Stimulated activated CD4-positive, alpha-beta T cell treated with anti-CD3 and anti-CD28 coated beads, TNF-alpha, amount 100 ng/mL, for 24 hours (primary cell): ENCODE data around the gene ITIH1.

ENCODE experiments used
- DNase-seq, 3 experiments: peaks; one replicate each; pipeline ENCODE4 v3.0.0-alpha.2; 2020; ENCODE audit warnings: low read depth in 3 of 3

ITIH1 gene

DNA sequence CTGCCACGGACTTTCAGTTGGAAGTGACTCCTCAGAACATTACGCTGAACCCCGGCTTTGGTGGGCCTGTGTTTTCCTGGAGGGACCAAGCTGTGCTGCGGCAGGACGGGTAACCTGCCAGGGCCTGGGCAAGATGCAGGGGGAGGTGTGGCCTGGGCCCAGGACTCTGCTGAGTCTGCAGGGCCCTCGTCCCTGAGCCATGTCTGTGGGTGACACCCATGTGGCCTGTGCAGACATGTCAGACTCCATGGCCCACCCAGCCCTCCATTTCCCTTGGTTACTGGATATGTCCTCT lies 12.3 kb downstream of the ITIH1 start:
- no peak for DNase-seq

DNA sequence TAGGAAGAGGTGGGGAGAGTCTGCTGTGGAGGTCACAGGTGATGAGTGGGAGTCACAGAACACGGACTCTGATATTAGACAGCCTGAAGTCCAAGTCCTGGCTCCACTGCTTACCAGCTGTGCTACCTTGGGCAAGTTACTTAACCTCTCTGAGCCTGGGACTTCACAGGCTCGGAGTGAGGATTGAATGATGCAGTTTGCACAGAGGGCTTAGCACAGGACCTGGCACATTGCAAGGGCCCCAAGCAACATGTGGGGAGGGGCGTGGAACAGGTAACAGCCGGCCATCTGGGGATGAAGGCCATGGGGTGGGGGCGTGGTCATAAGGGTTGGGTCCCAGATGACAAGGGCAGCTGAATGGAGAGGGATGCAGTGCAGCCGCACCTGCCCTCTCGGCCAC lies 12.9 kb downstream of the ITIH1 start:
- DNase-seq = no peak

DNA sequence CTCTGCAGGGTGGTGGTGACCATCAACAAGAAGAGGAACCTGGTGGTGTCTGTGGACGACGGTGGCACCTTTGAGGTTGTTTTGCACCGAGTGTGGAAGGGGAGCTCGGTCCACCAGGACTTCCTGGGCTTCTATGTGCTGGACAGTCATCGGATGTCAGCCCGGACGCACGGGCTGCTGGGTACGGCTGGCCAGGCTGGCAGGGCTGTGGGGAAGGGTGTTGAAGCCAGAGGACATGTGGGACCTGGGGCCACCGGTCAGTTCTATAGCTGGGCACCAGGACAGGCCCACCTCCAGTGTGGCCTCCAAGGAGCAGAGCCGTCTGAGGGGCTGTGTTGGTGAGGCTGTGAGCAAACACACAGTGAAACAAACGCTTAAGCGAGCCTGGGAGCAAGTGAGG lies 13.3 kb downstream of the ITIH1 start:
- DNase-seq = no peak

DNA sequence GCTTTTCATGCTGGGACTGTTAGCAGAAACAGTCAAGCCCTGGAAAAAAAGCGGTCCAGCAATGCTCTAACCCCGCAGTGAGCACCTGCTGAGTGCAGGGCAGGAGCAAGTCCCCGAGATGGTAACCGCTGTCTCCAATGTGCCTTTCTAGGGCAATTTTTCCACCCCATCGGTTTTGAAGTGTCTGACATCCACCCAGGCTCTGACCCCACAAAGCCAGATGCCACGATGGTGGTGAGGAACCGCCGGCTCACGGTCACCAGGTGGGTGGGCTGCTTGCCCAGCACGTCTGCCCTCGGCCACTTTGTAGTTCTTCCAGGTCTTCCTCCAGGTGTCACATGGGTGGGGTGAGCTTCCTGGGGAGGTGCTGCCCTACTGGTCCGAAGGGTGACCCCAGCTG lies 14.0 kb downstream of the ITIH1 start:
- no peak for DNase-seq

DNA sequence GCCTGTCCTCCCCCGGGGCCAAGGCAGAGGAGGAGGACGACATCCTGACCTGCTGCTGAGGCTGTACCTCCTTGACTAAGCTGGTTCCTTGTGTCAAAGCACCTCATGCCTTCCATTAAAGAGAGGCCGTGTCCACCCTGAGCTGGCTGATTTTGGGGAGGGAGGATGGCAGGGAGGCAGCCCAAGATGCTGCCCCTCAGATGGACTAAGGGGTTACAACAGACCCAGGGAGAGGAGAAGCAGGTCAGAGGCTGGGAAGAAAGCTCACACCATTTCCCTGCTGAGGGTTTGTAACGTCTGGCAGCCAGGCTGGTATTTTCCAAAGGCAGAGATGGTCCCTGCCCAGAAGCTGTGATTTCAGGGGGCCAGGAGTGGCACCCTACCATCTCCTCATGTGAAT lies 14.5 kb downstream of the ITIH1 start:
- no peak for DNase-seq

DNA sequence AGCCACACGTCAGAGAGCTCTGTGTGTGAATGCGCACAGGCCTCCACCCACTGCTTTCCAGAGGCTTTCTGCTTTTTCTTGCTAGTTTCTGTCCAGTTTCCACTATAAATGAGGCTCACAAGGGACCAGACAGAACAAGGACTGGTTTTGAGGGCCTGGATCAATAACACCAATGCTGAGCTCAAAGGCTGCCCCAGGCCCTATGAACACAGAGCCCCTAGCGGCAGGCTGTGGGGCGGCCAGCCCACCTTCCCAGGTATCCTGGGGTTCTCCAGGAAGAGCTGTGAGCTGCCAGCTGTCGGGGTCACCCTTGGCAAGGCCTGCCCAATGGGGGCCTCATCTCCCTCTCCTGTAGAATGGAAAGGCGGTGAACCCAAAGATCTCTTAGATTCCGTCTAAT lies 15.0 kb downstream of the ITIH1 start:
- no peak for DNase-seq

DNA sequence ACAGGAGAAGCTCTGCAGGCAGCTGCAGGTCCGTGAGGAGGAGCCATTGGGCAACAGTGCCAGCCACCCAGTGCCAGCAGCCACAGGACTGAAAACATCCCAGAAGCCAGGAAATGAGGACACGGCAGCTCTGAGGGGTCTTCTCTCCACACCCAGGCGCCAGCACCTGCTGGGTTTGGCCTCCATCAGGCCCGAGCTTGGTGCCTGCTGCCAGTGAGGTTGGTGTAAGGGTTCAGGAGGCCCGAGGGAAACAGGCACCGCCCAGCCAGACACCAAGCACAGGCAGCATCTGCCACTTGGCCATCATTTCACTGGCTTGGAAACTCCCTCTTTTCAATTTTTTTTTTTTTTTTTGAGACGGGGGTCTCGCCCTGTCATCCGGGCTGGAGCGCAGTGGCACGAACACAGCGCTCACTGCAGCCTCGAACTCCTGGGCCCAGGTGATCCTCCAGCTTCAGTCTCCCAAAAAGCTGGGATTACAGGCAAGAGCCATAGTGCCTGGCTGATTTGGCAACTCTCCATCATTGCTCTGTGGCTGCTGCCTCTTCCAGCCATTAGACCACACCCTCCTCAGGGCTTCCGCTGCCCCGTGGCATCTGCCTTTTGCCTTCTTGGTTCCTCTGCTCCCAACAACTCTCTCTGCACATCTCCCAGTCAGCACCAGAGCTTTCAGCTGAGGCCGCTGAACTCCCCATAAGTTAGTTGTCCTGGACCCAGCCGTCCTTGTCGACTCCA lies 15.7 kb downstream of the ITIH1 start:
- DNase-seq = no peak

DNA sequence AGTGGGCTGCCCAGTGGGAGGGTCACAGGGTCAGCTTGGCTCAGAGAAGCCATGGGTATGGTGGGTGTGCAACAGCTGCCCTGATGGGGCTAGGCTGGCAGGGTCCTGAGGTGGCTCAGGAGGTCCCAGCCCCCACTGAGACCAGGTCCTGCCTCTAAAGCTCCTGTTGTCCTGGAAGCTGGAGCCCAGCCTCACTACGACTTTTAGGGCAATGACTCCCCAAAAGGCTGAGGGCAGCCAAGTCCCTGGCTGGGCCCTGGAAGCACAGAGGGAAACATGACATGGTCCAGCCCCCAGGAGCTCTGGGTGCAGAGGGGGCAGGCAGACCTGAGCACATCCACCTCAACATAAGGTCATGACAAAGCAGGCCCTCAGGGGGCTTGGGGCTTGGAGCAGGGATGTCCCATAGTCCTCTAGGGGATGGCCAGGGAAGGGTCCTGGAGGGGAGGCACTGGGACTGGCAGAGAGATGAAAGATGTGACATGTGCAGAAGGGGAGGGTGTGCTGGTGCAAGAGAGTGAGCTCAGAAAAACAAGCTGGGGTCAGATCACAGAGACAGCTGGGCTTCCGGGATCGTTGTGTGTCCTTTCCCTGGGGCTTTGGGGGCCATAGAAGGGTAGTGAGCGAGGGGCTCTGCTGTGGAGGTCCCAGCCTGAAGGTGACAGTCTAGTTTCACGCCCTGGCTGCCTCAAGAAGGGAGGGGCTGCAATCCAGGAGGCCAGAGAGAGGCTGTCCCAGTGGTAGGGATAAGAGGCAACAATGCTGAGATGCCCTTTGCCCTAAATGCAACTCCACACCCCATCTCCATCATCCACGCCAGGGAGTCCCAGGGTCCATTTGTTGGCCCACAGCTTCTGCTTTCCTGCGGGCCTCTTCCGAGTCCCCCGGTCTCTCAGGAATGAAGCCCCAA lies 16.6 kb downstream of the ITIH1 start:
- DNase-seq = no peak

DNA sequence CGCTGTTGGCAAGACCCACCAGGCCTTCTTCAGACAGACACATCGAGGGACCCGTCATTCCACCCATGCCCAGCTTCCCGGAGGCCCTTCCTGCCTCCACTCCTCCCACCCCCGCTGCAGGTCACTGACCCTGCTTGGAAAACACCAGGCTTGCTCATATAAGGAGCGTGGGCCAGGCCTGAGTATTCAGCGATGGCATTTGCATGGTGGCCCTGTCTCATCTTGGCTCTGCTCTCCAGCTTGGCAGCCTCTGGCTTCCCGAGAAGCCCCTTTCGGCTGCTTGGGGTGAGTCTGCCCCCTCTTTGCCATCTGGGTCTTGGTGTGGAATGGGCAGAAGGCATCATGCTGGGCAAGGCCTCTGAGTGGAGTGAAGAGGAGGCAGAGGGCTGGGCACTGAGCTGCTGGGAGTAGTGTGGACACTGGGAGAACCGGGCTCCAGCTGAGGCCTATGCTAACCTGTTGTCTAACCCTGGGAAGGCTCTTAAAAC lies 17.3 kb downstream of the ITIH1 start, which contains the start of gene ITIH3:
Gene ITIH3, plus strand, starts transcription at position 185 of the 488 bp plus-strand sequence. Its CDS starts 8 bp downstream, at position 193.
- DNase-seq = no peak

DNA sequence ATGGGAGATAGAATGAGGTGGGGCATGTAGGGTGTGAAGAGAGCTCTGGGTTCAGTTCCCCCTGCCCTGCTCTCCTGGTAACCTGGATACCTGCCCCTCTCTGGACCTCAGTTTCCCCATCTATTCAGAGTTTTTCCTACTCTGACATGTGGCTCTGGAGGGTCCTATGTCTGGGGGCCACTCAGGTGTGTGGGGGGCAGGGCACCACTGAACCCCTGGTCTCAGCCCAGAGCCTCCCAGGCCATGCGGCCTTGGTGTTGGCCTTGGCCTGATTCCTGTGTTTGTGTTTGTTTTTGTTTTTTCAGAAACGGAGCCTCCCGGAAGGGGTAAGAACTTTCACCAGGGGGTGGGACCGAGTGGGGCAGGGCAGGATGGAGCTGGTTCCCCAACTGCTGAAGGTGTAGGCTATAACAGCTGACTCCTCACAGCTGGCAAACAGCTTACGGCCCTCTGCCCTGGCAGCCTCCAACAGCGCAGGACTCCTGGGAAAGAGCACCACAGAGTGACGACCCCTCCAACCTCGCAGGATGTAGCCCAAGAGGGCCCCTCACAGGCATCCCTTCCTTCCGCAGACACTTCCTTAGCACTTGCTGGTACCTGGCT lies 18.0 kb downstream of the ITIH1 start:
- DNase-seq = no peak

DNA sequence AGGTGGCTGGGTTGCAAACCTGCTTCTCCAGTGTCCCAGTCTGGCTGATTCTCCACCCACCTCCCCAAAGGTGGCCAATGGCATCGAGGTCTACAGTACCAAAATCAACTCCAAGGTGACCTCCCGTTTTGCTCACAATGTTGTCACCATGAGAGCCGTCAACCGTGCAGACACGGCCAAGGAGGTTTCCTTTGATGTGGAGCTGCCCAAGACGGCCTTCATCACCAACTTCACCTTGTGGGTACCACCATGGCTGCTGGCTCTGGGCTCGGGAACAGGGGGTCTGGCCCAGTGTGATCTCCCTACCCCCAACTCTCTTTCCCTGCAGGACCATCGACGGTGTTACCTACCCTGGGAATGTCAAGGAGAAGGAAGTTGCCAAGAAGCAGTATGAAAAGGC lies 19.0 kb downstream of the ITIH1 start:
- DNase-seq = no peak

DNA sequence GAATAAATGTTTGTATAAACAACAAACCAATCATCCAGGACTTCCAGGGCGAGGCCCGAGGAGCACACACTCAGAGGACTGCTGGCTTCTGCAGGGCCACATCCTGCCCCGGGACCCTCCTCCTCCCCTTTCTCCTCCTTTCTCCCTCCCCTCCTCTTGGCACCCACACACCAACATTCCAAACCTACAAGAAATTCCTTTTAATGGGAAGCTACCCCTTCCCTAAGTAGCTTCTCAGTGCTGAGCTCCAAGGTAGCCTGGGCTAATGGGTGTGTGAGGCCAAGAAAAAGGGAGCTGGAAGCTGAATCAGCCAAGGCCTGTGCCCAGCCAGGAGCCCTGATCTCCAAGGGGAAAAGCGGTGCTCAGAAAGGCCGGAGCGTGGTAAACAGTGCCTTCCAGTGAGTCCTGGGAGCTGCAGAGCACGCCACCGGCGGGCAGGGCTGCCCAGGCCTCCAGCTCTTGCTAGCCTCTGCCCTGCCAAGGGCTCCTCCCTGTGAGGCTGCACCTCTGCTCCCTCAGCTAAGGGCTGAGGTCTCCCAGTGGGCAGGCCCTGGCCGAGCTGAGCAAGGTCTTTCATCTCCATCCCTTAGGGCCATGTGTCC lies 21.1 kb downstream of the ITIH1 start:
- no peak for DNase-seq

DNA sequence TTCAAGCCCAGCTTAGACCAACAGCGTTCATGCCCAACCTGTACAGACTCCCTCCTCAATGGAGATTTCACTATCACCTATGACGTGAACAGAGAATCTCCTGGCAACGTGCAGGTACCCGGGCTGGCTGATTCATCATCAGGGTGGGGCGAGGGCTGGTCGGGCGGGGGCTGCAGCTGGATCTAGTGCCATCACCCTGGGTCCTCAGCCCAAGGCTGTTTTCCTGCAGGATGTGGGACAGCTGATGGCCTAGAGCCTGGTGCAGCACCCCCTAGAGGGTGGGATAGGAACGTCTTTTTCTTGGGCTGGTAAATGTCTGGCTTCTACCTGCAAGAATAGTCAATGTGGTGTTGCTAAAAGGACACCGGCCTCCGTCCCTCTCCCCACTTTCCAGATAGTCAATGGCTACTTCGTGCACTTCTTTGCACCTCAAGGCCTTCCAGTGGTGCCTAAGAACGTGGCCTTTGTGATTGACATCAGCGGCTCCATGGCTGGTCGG lies 21.6 kb downstream of the ITIH1 start:
- peak in 1 of 3 experiments; percentile 9 for DNase-seq

DNA sequence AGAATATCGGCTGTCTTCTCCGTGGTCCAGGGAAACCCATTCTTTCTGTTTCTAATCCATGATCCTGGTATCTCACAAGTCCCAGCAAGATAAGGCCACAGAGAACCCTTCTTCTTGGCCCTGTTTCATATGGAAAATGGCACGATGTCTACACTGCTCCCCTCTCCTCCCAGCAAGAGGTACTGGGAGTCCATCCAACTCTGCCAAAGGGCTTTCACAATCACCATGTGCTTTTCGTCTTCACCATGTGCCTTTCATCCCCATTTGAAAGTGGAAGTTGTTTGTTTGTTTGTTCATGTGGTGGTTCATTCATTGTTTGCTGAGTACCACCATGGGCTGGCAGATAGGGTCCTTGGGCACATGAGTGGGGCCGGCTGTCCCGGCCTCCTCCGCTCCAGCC lies 22.7 kb downstream of the ITIH1 start:
- no peak for DNase-seq

DNA sequence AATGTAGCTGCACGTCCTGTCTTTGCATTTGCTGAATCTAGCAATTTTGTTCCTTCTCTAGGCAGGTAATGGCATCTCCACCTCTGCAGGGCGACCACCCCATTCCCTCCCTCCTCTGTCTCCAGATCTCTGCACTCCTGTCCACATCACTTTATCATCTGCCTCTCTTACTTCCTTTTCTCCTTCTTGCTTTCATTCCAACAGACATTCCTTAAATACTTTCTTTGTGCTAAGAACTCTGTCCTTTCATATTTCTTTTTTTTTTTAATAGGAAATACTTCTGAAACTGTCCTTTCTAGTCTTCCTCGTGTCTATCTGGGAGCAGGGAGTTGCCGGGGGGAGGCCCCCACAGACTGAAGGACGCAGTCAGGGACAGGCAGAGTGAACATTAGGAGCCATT lies 24.4 kb downstream of the ITIH1 start:
- no peak for DNase-seq

DNA sequence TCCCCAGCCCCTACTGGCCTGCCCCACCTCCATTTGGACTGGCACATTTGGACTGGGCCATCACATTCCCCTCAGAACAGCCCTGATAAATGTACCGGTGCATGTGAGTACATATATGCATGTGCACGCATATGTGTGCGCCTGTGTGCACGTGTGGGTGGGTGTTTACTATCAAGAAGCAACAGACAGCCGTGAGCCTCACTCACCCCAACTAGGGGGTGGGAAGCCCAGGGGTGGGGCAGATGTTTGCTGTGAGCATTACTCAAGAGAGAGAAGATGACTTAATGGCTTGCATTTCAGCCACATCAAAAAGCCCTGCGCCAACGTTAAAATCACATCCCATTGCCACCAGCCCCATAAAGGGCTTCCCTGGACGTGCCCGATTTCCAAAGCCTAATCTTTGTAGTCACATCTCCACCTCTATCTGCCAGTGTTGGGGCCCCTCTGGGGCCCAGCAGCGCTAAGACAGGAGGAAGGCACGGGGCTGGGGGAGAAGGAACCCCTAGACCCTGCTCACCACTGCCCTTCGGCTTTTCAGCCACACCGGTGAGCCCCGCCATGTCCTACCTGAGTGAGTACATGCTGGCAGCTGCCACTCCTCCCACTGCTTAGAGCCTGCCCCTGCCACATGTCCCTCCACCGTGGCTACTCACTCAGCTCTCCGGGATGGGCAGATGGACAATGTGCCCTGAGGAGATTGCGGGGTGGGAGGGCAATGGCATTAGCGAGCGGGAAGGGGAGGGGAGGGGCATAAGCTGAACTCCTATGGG lies 28.1 kb downstream of the ITIH1 start:
- DNase-seq = no peak

DNA sequence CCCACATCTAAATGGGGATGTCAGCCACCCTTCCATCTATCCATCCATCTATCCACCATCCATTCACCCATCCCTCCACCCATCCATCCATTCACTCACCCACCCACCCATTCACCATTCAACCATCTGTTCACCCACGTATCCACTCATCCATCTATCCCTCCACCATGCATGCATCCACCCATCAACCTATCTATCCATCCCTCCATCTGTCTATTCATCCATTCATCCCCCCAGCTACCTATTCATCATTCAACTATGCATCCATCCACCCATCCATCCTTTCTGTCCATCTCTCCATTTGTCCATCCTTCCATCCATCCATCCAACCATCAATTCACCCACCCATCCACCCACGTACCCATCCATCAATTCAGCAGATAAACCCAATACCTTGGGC lies 31.8 kb downstream of the ITIH1 start:
- DNase-seq = no peak

DNA sequence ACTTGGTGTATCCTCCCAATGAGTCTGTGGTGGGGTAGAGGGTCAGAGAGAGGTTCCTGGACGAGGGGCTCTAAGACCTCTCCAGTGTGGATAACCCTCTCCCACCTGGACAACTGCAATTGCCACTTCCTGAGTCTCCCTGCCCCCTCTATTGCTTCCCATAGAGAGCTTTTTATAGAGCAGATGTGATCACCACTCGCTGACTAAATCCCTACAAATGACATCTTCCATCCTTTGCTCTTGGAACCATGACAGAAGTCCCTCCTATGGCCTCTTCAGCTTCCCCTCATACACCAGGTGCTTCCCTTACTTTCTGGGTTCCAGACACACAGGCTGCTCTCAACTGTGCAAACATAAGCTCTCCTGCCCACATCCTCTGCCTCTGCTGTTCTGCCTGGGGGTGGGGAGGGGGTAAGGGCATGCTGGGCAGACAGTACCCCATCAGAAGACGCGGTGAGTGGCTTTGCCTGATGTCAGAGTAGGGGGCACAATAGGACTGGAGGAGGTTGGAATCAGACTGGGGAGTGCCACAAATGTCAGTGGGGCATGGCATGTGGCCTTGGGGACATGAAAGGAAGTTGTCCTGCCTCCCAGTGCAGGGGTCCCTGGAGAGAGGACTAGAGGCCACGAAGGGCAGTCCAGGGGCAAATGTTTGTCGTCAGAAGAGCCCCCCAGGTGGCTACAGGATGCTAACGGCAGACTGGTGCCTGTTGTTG lies 32.4 kb downstream of the ITIH1 start:
- DNase-seq = no peak

DNA sequence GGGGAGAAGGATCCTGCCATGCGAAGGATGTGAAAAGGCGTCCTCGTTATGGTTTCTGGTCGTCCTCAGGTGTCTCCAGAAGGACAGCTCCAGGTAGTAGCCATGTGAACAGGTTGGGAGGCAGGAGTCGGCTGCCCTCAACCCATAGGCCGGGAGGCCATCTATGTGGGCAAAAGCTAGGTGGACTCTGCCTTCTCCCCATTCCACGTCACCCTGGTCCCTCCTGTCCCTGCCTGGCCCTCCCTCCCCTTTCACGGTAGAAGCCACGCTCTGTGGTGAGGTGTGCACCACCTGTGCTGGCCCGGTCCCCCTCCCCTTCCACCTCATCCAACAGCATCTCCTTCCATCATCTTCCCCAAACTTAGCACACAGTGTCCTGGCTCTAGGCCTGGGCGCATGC lies 33.5 kb downstream of the ITIH1 start:
- DNase-seq = no peak

DNA sequence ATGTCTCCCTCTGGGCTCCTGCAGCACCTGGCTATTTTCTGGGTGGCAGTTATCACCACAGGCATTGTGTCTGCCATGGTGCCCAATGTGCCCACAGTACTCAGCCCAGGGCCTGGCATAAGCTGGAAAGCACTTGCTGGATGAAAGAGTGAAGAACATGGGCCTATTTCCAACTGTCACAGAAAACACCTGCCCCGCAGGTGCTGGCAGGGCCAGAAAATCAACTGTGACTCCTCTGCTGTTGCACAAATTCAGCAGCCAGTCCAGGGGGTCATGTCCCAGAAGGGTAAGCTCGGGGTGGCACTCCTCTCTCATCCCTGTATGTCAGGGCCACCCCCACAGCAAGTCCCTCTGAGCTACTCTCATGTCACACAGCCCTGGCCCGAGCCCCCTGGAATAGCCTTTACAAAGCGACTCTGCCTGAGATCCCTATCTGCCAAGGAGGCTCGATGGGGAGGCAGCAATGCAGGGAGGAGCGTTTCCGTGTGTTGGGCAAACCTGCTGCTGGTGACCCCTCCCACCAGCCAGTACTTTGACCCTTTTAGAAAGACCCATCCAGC lies 34.1 kb downstream of the ITIH1 start:
- DNase-seq = no peak
